Esophagus squamous epithelium (tissue), 4 donors: Measurements from ENCODE around the gene TMC4.
"Not testable (repeated sequence)": the region's sequence is repeated elsewhere in the genome, so short reads cannot be mapped to it uniquely, and the experiment has no call there.

Experiments
- POLR2A ChIP-seq, 4 donors: fragments of 450-650 bp; IDR thresholded peaks; one replicate each; pipeline ENCODE4 v1.6.1; 2017; ENCODE audit warnings: antibody characterized with exemption in 4 of 4, mild to moderate bottlenecking in 4 of 4, moderate library complexity in 3 of 4
- TF ChIP-seq, protein P1 (sequence below), 6 experiments: fragments of 450-650 bp in 4 of 6; fragments of 200-600 bp in 2 of 6; sonication (generic) in 2 of 6; IDR thresholded peaks; one replicate each; pipeline ENCODE4 v1.5.1; 2016 to 2019; ENCODE audit warnings: antibody characterized with exemption in 6 of 6, mild to moderate bottlenecking in 4 of 6, moderate library complexity in 4 of 6

DNA sequence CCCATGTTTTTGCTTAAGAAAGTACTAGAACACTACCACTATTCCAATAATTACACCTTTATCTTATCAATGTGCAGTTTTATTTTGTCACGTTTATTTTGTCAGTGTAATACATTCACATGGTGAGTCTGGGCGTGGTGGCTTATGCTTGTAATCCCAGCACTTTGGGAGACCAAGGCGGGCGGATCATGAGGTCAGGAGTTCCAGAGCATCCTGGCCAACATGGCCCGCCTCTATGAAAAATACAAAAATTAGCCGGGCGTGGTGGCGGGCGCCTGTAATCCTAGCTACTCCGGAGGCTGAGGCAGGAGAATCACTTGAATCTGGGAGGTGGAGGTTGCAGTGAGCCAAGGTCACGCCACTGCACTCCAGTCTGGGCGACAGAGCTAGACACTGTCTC is 21.5 kb upstream of the TMC4 start:
- not testable (repeated sequence) for TF ChIP-seq POLR2A (IDR thresholded peaks at IDR 0.05)
- TF ChIP-seq, protein P1, sequence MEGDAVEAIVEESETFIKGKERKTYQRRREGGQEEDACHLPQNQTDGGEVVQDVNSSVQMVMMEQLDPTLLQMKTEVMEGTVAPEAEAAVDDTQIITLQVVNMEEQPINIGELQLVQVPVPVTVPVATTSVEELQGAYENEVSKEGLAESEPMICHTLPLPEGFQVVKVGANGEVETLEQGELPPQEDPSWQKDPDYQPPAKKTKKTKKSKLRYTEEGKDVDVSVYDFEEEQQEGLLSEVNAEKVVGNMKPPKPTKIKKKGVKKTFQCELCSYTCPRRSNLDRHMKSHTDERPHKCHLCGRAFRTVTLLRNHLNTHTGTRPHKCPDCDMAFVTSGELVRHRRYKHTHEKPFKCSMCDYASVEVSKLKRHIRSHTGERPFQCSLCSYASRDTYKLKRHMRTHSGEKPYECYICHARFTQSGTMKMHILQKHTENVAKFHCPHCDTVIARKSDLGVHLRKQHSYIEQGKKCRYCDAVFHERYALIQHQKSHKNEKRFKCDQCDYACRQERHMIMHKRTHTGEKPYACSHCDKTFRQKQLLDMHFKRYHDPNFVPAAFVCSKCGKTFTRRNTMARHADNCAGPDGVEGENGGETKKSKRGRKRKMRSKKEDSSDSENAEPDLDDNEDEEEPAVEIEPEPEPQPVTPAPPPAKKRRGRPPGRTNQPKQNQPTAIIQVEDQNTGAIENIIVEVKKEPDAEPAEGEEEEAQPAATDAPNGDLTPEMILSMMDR (IDR thresholded peaks at IDR 0.05), result not testable (repeated sequence)
